ENCODE results near the gene KLHDC3. TPM values are rescaled to one million over a fixed set of nuclear protein-coding genes. Genes with fewer than 3 reads are reported as not detected.

The KLHDC3 gene
- total RNA-seq, 1 donor from 2014 or later = 154 TPM

DNA sequence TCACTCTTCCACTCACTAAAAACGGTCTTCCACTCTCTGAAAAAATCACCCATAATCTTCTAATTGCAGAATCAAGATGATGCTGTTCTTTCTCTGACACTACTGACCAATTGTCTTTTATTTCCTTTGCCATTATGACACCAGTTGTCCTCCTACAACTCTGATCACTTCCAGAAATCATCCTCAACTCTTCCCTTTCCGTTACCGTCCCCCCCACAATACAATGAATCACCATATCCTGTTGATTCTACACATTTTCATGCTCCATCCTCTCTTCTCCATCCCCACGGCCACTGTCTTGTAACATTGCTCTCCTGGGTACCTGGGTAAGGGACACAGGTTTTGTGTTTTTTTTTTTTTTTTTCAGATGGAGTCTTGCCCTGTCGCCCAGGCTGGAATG is 32.2 kb upstream of the KLHDC3 start:
- no peak for DNase-seq (ENCODE audit: low spot score)
- no peaks in the 10 kb centered on the region for H3K9me3 Mint-ChIP-seq (ENCODE audit: unreplicated experiment)
- H3K4me1 Mint-ChIP-seq (ENCODE audit: unreplicated experiment) = peaks cover 40% of the 10 kb centered on the region
- H3K4me3 Mint-ChIP-seq (ENCODE audit: unreplicated experiment) = peak overlapping the region; percentile 4
- peak overlapping the region; percentile 16 for H3K27ac Mint-ChIP-seq (ENCODE audit: unreplicated experiment)
- H3K36me3 Mint-ChIP-seq (ENCODE audit: low read depth, unreplicated experiment) = peaks cover 11% of the 10 kb centered on the region
- peaks cover 17% of the 10 kb centered on the region for H3K27me3 Mint-ChIP-seq (ENCODE audit: unreplicated experiment)
- TF ChIP-seq, protein P1, sequence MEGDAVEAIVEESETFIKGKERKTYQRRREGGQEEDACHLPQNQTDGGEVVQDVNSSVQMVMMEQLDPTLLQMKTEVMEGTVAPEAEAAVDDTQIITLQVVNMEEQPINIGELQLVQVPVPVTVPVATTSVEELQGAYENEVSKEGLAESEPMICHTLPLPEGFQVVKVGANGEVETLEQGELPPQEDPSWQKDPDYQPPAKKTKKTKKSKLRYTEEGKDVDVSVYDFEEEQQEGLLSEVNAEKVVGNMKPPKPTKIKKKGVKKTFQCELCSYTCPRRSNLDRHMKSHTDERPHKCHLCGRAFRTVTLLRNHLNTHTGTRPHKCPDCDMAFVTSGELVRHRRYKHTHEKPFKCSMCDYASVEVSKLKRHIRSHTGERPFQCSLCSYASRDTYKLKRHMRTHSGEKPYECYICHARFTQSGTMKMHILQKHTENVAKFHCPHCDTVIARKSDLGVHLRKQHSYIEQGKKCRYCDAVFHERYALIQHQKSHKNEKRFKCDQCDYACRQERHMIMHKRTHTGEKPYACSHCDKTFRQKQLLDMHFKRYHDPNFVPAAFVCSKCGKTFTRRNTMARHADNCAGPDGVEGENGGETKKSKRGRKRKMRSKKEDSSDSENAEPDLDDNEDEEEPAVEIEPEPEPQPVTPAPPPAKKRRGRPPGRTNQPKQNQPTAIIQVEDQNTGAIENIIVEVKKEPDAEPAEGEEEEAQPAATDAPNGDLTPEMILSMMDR (IDR thresholded peaks at IDR 0.05; ENCODE audit: unreplicated experiment) = no peak

DNA sequence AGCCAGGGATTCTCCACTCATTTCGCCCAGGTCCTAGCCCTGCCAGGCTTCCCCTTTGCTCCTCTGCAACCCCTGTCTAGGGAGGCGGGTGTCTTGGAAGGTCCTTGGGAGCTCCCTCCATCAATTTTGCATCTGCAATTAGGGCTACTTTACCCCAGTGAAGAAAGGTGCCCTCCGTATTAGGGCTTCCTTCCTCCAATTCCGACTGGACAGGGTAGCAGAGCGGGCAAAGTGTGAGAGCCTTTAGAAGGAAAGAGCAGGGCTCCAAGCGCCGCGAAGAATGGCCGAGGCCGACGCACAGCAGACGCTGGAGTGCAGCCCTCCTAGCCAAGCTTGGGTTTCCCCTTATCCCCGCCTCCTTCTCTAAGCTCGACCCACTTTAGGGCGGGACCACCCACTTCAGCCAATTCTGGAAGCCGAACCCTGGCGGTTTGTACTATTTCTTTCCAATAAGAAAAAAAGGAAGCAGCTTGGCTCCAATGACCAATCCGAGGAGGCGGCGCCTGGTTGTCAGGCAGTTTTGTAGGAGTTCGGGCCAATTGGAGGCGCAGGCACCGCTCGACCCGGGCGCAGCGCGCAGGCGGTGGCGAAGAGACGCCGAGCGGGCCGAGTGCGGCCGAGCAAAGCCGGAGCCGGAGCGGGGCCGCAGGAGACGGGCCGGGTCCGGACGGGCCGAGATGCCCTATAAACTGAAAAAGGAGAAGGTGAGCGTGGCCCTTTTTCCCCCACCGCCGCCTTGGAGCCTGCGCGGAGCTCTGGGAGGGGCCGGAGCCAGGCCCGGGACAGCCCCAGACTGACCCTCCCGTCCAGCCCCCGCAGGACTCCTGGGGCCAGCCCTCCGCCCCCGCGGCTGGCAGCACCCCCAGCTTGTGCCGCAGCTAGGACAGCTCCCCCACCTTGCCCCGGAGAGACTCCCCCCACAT is 29.8 kb upstream of the KLHDC3 start, which contains the start of gene PPP2R5D:
TSS of gene PPP2R5D (plus strand) at position 570 of the 923 bp plus-strand sequence. CDS start at position 678, 108 bp downstream.
- DNase-seq (ENCODE audit: low spot score) = peak; percentile 93
- peaks cover 42% of the 10 kb centered on the region for H3K4me1 Mint-ChIP-seq (ENCODE audit: unreplicated experiment)
- peaks cover 27% of the 10 kb centered on the region for H3K36me3 Mint-ChIP-seq (ENCODE audit: low read depth, unreplicated experiment)
- TF ChIP-seq, protein P1 (IDR thresholded peaks at IDR 0.05; ENCODE audit: unreplicated experiment) = no peak
- peak within 1 kb of the TSS; percentile 91 for H3K4me3 Mint-ChIP-seq (ENCODE audit: unreplicated experiment)
- H3K27ac Mint-ChIP-seq (ENCODE audit: unreplicated experiment) = peak within 1 kb of the TSS; percentile 80
- H3K27me3 Mint-ChIP-seq (ENCODE audit: unreplicated experiment) = peaks cover 11% of the 10 kb centered on the region
- H3K9me3 Mint-ChIP-seq (ENCODE audit: unreplicated experiment) = no peaks in the 10 kb centered on the region

DNA sequence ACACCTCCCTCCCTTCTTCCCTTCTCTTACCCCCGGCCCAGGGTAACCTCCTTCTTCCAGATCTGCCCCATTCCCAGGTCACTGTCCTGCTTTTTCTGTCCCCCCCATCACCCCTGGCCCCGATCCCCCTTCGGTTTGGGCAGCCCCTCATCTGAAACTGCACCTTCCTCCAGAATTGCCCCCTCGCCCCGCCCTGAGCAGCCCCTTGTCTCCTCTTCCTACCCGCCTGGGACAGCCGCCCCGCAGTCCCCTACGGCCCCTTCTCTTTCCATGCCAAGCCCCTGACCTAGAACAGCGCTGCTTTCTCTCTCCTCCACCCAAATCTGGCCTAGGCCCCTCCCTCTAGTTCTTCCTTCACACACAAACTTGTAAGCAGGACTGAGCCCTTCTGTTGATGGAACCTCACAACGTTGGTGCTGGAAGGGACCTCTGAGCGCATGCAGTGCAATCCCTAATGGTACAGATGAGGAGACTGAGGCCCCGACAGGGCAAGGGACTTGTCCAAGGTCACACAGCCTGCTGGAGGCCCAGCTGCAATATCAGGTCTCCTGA is 29.0 kb upstream of the KLHDC3 start:
- H3K27ac Mint-ChIP-seq (ENCODE audit: unreplicated experiment) = no peak overlapping the region
- peaks cover 24% of the 10 kb centered on the region for H3K36me3 Mint-ChIP-seq (ENCODE audit: low read depth, unreplicated experiment)
- DNase-seq (ENCODE audit: low spot score) = peak; percentile 18
- H3K9me3 Mint-ChIP-seq (ENCODE audit: unreplicated experiment) = no peaks in the 10 kb centered on the region
- H3K27me3 Mint-ChIP-seq (ENCODE audit: unreplicated experiment) = peaks cover 9% of the 10 kb centered on the region
- TF ChIP-seq, protein P1 (IDR thresholded peaks at IDR 0.05; ENCODE audit: unreplicated experiment) = no peak
- H3K4me3 Mint-ChIP-seq (ENCODE audit: unreplicated experiment) = peak overlapping the region; percentile 88
- H3K4me1 Mint-ChIP-seq (ENCODE audit: unreplicated experiment) = peaks cover 35% of the 10 kb centered on the region

DNA sequence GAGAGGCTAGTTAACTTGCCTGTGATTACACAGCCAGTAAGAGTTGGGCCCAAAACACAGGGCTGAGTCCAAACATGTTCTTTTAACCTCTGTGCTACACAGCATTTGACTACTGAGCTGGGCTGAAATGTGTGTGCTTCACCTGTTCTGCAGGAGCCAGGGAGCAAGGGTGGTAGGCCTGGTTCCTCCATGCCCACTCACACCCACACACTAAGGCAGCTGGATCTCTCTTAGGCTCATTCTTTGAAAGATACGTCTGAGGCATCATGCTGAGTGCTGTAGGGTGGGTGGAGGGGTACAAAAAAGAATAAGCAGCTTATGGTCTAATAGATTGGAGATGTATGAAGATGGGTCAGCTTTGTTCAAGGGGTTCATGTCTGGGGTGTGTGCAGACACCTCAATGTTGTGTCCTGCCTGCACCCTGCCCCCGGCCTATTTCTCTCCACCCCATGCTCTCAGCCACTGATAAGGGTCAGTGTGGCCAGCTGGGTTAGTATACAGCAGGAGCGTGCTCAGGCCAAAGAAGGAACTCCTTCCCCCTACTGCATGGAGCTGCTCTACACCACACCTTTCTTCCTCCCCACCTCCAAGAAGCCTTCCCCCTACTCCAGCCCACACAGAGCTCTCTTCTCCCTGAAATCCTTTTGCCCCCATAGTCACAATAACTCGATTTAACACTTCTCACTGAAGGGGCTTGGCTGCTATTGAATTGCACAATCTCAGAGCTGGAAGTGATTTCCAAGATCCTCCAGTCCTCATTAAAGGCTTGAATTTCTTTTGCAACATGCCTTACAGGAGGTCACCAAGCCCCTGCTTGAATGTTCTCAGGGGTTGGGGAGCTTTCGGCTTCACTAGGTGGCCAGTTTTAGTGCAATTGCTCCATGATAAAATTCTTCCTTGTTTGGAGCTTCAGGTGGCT is 26.3 kb upstream of the KLHDC3 start:
- peaks cover 29% of the 10 kb centered on the region for H3K4me1 Mint-ChIP-seq (ENCODE audit: unreplicated experiment)
- H3K9me3 Mint-ChIP-seq (ENCODE audit: unreplicated experiment) = no peaks in the 10 kb centered on the region
- H3K4me3 Mint-ChIP-seq (ENCODE audit: unreplicated experiment) = peak overlapping the region; percentile 40
- TF ChIP-seq, protein P1 (IDR thresholded peaks at IDR 0.05; ENCODE audit: unreplicated experiment) = no peak
- no peak overlapping the region for H3K27ac Mint-ChIP-seq (ENCODE audit: unreplicated experiment)
- peaks cover 28% of the 10 kb centered on the region for H3K36me3 Mint-ChIP-seq (ENCODE audit: low read depth, unreplicated experiment)
- H3K27me3 Mint-ChIP-seq (ENCODE audit: unreplicated experiment) = peaks cover 7% of the 10 kb centered on the region
- no peak for DNase-seq (ENCODE audit: low spot score)
